ENCODE results near the gene MPIG6B.
"Not testable (repeated sequence)": the region's sequence is repeated elsewhere in the genome, so short reads cannot be mapped to it uniquely, and the experiment has no call there.

MPIG6B gene

DNA sequence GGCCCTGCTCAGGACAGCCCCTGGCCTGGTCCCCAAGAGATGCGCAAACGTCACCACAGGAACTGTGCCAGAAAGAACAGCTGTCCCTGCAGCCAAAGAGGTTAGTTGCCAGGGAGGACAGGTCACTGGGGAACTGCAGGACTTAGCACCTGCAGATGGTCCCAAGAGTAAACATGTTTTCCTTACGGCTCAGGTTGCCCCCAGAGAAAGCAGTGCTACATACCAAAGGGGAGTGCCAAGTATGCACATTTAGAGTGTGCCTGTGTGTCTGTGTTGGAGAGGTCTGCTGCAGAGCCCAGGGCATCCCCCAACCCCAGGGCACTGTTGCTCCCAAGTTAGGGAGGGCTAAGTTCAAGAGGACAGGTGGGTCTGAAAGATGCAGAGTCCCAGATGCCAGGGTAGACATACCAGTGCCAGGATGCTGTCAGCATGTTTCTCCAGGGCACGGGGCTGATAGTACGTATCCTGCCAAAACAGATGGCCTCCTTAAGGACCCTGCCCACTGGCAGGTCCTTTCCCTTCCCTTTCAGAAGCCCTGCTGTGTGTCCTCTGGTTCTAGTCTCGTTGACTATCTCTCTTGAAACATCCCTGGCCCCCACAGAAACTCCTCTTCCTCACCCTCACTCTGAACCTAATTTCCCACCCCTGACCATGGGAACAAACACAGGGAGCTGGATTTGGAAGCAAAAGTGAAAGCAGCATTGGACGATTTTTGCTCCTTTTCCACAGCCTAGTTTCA, 21.3 kb upstream of the MPIG6B start:
- DNase-seq (ENCODE audit: low spot score) = no peak

DNA sequence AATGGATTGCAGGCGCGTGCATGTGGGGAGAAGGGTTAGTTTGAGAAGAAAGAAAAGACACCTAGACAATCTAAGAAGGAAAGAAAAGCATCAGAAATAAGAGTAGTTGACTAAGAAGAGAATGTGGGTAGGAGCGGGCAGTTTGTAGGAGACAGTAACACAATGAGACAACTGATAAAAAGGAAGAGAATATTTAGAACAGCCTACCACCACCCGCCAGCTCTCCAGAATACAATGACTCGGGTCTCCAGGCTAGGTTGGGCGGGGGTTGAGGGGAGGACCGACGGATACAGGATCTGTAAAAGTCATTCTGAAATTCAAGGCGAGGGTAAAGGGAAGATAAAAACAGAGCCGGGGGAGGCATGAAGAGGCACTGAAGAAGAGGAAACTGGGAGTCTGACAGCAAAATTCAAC, 20.8 kb upstream of the MPIG6B start:
- DNase-seq (ENCODE audit: low spot score) = no peak

DNA sequence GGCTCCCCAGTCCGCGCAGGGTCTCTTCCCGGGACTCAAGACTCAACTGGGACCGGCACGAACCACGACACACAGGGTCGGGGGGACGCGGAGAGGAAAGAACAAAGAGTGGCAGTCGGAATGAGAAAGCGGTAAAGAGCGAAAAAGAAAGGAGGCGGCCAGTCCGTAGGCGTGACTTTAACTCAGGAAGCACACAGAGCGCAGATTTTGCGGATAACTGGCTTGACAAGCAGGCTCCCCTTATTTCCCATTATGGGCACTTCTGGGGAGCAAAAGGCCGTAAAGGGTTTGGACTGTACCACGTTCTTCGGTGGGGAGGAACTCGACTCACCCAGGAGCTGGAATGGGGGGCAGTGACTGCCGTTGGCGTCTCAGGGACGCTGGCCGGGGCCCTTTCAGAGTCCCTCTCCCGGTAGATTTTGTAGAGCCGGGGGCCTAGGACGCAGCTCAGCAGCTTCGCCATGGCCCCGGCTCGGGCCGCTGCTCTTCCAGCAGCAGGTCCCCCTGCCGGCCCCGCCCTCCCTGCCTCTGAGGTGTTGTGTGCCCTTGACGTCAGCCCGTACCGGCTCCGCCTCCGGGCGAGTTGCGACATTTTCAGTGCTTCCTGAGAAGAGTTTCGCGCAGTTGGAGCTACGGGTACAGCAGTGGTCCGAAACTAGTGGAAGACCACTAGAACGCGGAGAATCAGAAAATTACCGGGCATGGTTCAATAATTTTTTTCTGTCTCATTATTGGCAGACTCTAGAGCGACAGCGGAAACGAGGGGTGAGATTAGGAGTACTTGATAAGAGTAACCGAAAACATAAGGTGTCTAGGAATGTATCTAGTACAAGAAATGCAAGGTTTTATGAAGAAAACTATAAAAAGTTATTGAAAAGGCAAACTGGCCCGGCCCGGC, 20.1 kb upstream of the MPIG6B start, which contains the start of gene ABHD16A:
Gene ABHD16A, minus strand, starts transcription at position 506 of the 898 bp plus-strand sequence. Its CDS starts 43 bp downstream, at position 463.
- DNase-seq (ENCODE audit: low spot score) = peak; percentile 99

DNA sequence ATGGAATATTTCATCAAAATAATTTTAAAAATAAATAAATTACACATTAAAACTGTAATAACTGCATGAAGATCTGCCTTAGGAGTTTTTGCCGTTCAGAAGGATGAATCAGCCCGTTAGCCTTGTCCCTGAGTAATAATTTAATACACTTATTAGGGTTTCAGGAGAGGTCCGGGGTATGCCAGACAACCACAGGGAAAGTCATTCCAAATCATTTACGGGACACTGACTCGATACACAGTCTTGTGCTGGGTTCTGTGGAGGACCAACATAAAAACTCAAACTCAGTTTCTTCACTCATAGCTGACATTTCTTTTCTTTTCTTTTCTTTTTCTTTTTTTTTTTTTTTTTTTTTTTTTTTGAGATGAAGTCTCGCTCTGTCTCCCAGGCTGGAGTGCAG, 17.2 kb upstream of the MPIG6B start:
- DNase-seq (ENCODE audit: low spot score) = no peak

DNA sequence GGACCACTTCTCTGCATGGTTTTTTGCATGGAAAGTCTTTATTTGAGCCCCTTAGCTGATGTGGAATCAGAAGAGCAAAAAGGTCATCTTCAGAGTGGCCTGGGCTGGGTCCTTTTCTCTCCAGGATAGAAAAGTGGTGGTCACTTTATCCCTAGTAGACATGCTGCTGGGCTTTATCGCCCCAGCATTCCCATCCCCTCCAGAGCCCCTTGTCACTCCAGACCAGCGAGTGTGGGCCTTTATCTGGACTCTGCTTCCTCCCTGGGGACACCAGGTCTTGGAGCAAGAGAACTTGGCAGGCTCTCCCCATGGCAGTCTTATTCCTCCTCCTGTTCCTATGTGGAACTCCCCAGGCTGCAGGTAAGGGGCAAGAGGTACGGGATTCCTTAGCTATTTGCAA, 16.6 kb upstream of the MPIG6B start, which contains the start of gene LY6G6F:
Gene LY6G6F, plus strand, starts transcription at position 268 of the 400 bp plus-strand sequence. Its CDS starts 41 bp downstream, at position 309.
- DNase-seq (ENCODE audit: low spot score) = no peak

DNA sequence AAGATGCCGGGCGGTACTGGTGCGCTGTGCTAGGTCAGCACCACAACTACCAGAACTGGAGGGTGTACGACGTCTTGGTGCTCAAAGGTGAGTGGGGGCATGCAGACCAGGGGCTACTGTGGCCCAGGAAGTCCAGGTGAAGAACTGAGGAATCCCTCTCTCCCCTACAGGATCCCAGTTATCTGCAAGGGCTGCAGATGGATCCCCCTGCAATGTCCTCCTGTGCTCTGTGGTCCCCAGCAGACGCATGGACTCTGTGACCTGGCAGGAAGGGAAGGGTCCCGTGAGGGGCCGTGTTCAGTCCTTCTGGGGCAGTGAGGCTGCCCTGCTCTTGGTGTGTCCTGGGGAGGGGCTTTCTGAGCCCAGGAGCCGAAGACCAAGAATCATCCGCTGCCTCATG, 15.5 kb upstream of the MPIG6B start:
- DNase-seq (ENCODE audit: low spot score) = no peak

DNA sequence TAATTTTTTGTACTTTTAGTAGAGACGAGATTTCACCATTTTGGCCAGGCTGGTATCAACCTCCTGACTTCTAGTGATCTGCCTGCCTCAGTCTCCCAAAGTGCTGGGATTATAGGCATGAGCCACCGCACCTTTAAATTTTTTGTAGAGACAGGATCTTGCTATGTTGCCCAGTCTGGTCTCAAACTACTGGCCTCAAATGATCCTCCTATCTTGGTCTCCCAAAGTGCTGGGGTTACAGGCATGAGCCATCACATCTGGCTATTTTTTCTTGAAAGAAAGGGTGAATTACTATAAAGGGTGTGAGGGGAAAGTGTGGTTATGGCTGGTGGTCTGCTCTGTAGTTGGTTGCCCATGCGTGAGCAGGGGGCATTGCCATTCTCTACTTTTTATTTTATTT, 14.9 kb upstream of the MPIG6B start:
- no peak for DNase-seq (ENCODE audit: low spot score)

DNA sequence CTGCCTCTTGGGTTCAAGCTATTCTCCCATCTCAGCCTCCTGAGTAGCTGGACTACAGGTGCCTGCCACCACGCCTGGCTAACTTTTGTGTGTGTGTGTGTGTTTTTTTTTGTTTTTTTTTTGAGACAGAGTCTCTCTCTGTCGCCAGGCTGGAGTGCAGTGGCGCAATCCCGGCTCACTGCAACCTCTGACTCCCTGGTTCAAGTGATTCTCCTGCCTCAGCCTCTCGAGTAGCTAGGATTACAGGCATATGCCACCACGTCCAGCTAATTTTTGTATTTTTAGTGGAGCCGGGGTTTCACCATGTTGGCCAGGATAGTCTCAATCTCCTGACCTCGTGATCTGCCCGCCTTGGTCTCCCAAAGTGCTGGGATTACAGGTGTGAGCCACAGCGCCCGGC, 14.0 kb upstream of the MPIG6B start:
- not testable (repeated sequence) for DNase-seq (ENCODE audit: low spot score)

DNA sequence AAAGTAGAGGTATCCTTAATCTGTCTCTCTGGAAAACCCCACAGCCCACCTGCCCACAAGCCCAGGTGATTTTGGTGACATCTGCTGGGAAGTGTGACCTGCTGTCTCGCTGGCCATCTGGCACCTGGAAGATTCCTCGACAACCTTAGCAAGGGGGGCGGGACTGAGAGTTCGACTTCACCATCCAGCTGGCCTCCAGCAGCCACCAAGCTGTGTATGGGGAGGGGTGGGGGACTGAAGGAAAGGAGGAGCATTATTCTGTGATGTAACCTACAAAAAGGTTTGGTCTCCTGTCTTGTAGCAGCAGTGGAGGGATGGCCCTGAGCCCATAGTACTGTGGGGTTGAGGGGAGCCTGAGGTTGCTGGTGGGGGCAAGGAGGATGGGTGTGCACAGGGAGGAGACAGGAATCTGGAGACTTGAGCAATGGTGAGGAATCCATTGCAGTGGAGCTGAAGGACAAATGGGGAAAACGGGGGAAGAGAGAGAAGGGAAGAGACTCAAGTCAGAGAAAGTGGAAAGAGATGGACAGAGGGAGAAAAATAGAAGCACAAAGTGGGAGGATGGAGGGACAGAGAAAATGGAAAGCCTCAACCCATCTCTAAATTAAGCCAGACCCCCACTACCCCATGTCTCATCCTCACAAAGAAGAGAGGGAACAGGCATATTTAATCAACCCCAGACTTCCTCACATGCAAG, 12.5 kb upstream of the MPIG6B start:
- no peak for DNase-seq (ENCODE audit: low spot score)

DNA sequence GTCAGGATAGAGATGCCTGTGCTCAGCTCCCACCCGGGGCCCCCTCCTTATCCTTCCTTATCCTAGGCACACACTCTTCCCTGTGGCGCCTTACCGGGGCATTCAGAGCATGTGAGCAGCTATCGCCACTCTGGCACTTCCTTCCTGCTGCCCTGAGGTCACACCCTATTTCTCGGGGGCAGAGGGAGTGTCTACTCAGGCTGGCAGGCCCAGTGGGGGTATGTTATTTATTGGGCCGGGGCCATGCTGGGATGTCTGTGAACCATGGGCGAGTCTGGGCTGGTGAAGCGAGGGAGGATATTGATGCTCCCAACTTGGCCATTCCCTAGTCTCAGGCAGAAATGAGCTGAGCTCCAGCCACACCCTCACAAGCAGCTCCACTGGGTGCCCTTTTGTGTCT, 11.9 kb upstream of the MPIG6B start:
- no peak for DNase-seq (ENCODE audit: low spot score)

DNA sequence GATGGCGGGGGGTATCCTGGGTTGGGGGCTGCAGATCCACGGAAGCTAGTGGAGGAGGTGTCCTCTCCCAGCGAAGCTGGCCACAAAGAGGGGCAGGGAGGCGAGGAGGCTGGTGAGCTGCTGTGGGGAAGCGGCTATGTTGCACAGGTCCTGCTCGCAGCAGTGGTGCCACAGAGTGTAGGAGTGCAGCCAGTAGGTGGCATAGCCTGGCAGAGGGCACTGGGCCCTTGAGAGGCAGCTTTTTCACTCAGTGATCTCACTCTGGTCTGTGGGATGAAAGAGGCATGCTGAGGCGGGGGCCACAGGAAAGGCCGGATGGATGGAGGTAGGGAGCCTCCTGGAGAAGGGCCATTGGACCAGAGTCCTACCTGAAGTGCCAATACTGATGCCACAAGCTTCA, 10.9 kb upstream of the MPIG6B start:
- DNase-seq (ENCODE audit: low spot score) = no peak

DNA sequence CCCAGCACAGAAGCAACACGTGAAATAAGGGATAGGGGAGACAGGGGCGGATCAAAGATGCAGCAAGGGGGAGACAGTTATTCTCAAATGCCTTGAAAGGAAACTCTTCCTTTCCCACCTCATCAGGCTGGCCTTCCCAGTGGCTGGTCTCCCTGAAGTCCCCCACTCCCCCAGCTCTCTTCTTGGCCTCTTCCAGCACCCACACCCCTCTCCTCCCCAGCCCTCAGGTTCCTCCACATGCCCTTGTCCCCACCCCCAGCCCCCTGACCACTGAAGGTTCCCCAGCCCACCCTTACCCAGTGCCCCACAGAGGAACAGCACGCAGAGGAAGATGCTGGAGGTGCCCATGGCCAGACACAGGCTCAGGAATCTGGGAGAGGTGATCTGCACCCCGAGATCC, 9.7 kb upstream of the MPIG6B start:
- no peak for DNase-seq (ENCODE audit: low spot score)

DNA sequence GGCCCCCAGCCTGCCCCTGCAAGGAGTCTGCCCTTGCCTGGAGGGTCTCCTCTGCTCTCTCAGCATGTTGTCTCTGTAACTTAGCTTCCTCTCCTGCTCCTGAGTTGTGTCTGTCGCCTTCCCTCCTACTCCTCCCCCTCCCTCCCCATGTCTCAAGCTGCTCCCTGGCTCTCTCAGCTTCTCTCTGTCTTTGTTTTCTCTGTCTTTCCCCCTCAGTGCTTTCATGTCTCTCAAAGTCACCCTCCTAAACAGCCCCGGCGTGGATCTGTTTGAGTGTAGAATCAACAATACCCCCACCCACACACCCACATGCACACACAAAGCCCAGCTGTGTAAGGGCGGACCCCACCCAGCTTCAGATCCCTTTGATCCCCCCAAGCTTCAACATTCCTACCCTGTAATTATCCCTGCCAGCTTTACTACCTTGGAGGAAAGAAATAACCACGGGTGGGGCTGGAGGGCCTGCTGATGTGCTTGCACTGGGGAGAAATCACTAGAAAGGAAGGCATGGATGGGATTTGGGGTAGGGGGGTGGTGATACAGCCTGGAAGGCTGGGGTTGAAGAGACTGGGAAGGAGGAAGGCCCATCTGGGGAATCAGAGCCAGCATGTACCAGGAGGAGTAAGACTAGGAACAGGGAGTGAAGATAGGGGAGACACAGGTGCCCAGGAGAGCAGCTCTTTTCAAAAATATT, 9.0 kb upstream of the MPIG6B start:
- no peak for DNase-seq (ENCODE audit: low spot score)

DNA sequence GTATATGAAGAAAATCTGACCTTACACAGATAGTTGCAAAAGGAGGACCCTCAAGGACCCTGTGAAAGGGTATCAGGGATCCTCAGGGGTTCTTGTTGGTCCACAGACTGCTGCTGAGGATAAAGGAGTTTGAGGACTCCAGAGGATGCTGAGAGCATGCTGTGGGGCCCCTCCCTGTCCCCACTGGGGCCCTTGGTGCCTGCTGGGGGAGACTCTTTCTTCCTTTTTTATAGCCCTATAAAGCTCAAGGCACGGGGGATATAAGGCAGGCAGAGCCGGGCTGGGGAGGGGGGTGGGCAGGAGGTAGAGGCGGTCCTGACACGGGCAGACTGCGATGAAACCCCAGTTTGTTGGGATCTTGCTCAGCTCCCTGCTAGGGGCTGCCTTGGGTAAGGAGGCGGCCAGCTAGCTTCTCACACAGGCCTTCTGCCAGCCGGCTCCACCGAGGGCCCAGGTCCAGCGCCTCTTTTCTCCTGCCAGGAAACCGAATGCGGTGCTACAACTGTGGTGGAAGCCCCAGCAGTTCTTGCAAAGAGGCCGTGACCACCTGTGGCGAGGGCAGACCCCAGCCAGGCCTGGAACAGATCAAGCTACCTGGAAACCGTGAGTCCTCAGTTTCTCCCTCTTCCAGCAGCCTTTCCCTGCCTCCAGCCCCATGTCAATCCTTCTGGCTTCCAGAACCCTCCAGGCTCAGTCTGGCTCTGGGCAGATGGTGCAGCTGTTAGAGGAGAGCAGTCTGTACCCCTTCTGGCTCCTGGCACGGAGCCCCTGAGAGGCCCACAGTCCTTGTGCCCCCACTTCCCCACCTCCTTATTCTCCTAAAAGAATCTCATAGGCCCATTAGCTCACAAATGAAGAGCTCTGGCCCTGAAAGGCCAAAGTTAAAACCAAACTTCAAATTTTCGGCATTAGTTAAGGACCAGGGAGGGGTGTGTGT, 7.9 kb upstream of the MPIG6B start, which contains the start of gene LY6G6D:
Gene LY6G6D, plus strand, starts transcription at position 327 of the 937 bp plus-strand sequence. Its CDS starts 8 bp downstream, at position 335.
- no peak for DNase-seq (ENCODE audit: low spot score)

DNA sequence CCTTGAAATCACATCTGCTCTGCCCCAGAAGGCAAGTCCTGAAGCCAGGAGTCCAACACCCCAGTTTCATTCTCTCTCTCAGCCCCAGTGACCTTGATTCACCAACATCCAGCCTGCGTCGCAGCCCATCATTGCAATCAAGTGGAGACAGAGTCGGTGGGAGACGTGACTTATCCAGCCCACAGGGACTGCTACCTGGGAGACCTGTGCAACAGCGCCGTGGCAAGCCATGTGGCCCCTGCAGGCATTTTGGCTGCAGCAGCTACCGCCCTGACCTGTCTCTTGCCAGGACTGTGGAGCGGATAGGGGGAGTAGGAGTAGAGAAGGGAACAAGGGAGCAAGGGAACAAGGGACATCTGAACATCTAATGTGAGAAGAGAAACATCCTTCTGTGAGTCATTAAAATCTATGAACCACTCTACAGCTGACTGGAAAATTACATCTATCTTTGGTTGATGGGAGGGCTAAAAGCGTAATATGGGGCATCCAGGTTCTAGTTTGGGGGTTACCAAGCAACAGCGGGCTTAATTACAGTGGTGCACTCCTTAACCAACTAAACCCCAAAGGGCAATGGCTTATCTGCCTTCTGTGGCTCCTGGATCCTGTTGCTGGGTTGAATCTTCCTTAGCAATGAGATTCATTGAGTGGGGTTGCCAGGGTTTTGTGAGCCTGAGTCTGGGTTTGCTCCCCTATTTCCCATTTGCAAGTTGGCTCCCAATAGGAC, 5.5 kb upstream of the MPIG6B start:
- DNase-seq (ENCODE audit: low spot score) = no peak

DNA sequence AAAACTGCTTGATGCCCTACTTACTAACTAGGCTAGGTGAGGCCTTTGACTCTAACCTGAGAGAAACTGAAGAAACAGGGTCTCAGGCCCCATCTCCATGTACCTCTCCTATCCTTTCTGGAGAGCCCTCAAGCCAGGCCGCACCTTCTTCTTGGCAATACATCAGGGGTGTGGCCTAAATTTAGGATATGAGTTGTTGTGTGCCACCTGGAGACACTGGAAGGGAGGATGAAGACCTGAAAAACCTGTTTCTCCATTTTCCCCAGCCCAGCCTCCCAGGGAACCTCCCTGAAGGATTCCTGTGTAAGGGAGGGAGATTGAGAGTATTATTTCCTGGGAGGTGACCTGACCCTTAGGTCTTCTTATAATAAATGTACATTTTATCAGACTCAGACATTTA, 4.9 kb upstream of the MPIG6B start:
- DNase-seq (ENCODE audit: low spot score) = no peak

DNA sequence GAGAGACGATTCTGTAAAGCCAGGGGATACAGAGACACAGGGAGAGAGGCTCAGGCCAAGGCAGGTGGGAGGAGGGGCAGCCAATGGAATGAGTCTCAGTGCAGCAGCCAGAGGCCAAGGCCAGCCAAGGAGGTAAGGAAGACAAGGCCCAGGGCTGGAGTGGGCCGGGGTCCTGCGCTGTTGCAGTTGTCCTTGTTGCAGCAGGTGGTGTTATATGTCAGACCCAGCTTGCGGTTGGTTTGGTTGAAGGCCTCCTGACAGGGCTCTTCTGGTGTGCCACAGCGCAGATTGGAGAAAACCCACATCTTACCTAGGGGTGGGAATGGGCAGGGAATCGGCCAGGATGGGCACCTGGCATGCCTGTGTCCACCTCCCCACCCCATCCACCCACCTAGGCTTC, 4.2 kb upstream of the MPIG6B start:
- DNase-seq (ENCODE audit: low spot score) = no peak

DNA sequence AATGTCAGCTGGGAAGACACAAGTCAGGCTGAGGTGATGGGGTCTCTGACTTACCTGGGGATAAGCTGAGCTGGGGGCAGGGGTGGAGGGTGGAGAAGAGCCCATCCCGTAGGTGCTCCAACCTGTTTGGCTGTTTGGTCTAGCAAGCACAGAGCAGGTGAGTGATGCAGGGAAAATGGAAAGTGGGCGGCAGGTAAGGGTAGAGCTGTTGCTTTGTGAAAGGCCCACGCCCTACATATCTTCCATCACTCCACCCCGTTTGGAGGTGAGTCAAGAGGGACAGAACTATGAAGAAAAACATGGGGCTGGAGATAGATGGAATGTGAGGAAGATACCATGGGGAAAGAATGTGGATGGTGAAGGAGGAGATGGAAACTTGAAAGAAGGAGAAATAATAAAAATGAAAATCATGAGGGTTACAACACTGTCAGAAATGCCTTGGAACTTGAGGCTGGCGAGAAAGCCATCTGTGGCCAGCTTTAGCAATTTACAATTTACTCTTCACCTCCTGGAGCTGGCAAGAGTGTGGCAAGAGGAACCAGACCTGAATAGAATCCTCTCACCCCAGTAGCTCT, 2.9 kb upstream of the MPIG6B start:
- no peak for DNase-seq (ENCODE audit: low spot score)

DNA sequence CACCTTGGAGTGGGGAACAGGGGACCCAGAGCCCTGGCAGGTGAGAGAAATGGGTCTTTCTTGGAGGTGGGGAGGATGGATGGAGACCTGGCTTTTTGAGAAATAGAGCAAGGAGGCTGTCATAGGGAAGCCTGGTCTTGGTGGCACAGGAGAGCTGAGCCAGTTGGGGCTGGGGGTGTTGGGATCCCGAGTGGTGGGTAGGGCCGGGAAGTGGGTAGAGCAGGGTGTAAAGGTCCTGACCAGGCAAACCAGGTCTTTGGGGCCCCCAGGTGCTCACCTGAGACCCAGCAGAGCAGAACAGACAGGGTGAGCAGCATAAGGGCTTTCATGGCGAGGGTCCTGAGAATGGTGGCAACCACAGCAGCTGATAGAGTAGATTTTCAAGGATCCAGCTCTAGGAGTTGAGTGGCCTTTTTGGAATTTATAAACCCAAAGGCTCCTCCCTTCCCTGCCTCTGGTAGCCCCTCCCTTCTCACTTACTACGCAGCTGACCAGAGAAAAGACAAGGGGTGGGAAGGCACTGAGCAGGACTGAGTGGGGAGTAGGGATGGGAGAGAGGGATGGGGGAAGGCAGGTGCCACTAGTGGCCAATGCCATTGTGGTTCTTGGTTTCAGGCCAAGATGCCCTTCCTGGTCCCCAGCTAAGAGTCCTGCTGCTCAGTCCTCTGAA, 1.7 kb upstream of the MPIG6B start, which contains the start of gene LY6G6C:
Gene LY6G6C, minus strand, starts transcription at position 396 of the 670 bp plus-strand sequence. Its CDS starts 67 bp downstream, at position 329.
- no peak for DNase-seq (ENCODE audit: low spot score)
